ENCODE measurements around the gene JADE3.

Gene JADE3

GRCh38 chrX:46992070-46992469 is 79.8 kb downstream of the JADE3 start:
- no peak for DNase-seq (ENCODE audit: extremely low read depth in 1 of 2, low read depth in 1 of 2)

GRCh38 chrX:46994096-46994495 is 81.9 kb downstream of the JADE3 start:
- no peak for DNase-seq (ENCODE audit: extremely low read depth in 1 of 2, low read depth in 1 of 2)

GRCh38 chrX:47012131-47012530 is 99.9 kb downstream of the JADE3 start:
- DNase-seq (ENCODE audit: extremely low read depth in 1 of 2, low read depth in 1 of 2) = no peak

GRCh38 chrX:47026198-47026597 is 114.0 kb downstream of the JADE3 start:
- no peak for DNase-seq (ENCODE audit: extremely low read depth in 1 of 2, low read depth in 1 of 2)

- peak in 1 of 2 donors; percentile 1 for DNase-seq (ENCODE audit: extremely low read depth in 1 of 2, low read depth in 1 of 2)
Measured at GRCh38 chrX:47030339-47030738, 118.1 kb downstream of the JADE3 start.

GRCh38 chrX:47047989-47048388 is 135.8 kb downstream of the JADE3 start:
- DNase-seq (ENCODE audit: extremely low read depth in 1 of 2, low read depth in 1 of 2) = no peak

- no peak for DNase-seq (ENCODE audit: extremely low read depth in 1 of 2, low read depth in 1 of 2)
Measured at GRCh38 chrX:47059142-47059874, 147.1 kb downstream of the JADE3 start.

- DNase-seq (ENCODE audit: extremely low read depth in 1 of 2, low read depth in 1 of 2) = no peak
Measured at GRCh38 chrX:47060708-47061107, 148.5 kb downstream of the JADE3 start.

- DNase-seq (ENCODE audit: extremely low read depth in 1 of 2, low read depth in 1 of 2) = no peak
Measured at GRCh38 chrX:47061238-47061919, 149.2 kb downstream of the JADE3 start.

- no peak for DNase-seq (ENCODE audit: extremely low read depth in 1 of 2, low read depth in 1 of 2)
Measured at GRCh38 chrX:47063179-47063578, 151.0 kb downstream of the JADE3 start.

GRCh38 chrX:47068214-47068613 is 156.0 kb downstream of the JADE3 start:
- no peak for DNase-seq (ENCODE audit: extremely low read depth in 1 of 2, low read depth in 1 of 2)

GRCh38 chrX:47068720-47069119 is 156.5 kb downstream of the JADE3 start:
- no peak for DNase-seq (ENCODE audit: extremely low read depth in 1 of 2, low read depth in 1 of 2)

- no peak for DNase-seq (ENCODE audit: extremely low read depth in 1 of 2, low read depth in 1 of 2)
Measured at GRCh38 chrX:47078129-47079043, 166.2 kb downstream of the JADE3 start, which contains the start of gene RGN. TSS of gene RGN (plus strand) at chrX:47078443. CDS start at chrX:47081145, 2,702 bp downstream.

GRCh38 chrX:47080215-47080914 is 168.1 kb downstream of the JADE3 start:
- DNase-seq (ENCODE audit: extremely low read depth in 1 of 2, low read depth in 1 of 2) = no peak

- no peak for DNase-seq (ENCODE audit: extremely low read depth in 1 of 2, low read depth in 1 of 2)
Measured at GRCh38 chrX:47080915-47081236, 168.7 kb downstream of the JADE3 start.

GRCh38 chrX:47091149-47091775 is 179.0 kb downstream of the JADE3 start:
- DNase-seq (ENCODE audit: extremely low read depth in 1 of 2, low read depth in 1 of 2) = no peak

- no peak for DNase-seq (ENCODE audit: extremely low read depth in 1 of 2, low read depth in 1 of 2)
Measured at GRCh38 chrX:47093248-47093647, 181.0 kb downstream of the JADE3 start.

GRCh38 chrX:47093860-47094259 is 181.6 kb downstream of the JADE3 start:
- no peak for DNase-seq (ENCODE audit: extremely low read depth in 1 of 2, low read depth in 1 of 2)

- DNase-seq (ENCODE audit: extremely low read depth in 1 of 2, low read depth in 1 of 2) = no peak
Measured at GRCh38 chrX:47097018-47097417, 184.8 kb downstream of the JADE3 start.

GRCh38 chrX:47098338-47099094 is 186.3 kb downstream of the JADE3 start:
- DNase-seq (ENCODE audit: extremely low read depth in 1 of 2, low read depth in 1 of 2) = no peak
